BJ (cell line): ENCODE results near the gene PLEKHM1. TPM values are rescaled to one million over a fixed set of nuclear protein-coding genes. Genes with fewer than 3 reads are reported as not detected.

Experiments used
- CTCF ChIA-PET: fragments of 350-600 bp; formaldehyde crosslinking; extraction: SDS; loops from one replicate; lab custom pipeline; 2021; ENCODE audit warnings: antibody characterized with exemption, inconsistent platforms; lab: Yijun Ruan, JAX
- POLR2A ChIA-PET: fragments of 300-600 bp; sonication (Branson Sonifier 250); formaldehyde crosslinking; extraction: SDS; loops from one replicate; lab custom pipeline; 2021; ENCODE audit warnings: antibody characterized with exemption; lab: Charles Lee
- DNase-seq: peaks from one replicate; pipeline ENCODE4 v3.0.0-alpha.2; 2011; ENCODE audit warnings: low read depth
- H3K27me3 ChIP-seq: 2 replicates; pipeline ENCODE4 v1.6.0; 2011; ENCODE audit warnings: low read length; ENCODE audit not compliant: control insufficient read depth, insufficient read depth
- H3K36me3 ChIP-seq: 2 replicates; pipeline ENCODE4 v1.5.1; 2011; ENCODE audit warnings: low read length; ENCODE audit not compliant: control insufficient read depth, insufficient read depth
- H3K4me3 ChIP-seq: 2 replicates; pipeline ENCODE4 v1.5.1; 2011; ENCODE audit warnings: low read depth, mild to moderate bottlenecking, control low read depth, low read length
- polyA plus RNA-seq: library from polyadenylated mRNA; depleted of rRNA; stranded (reverse); fragments of >200 nt; gene quantifications from 2 replicates; pipeline ENCODE4 v1.2.3, GENCODE V29; 2011; rRNA removed
- small RNA-seq: library from RNA; depleted of rRNA; stranded (forward); fragments of <200 nt; gene quantifications from one replicate; pipeline ENCODE3, GENCODE V24; 2012; ENCODE audit warnings: low replicate concordance, low read depth; ENCODE audit not compliant: insufficient read length
- TF ChIP-seq, protein P1 (sequence below): IDR thresholded peaks from 2 replicates; pipeline ENCODE4 v1.5.1; 2011; ENCODE audit warnings: low read depth, mild to moderate bottlenecking, control low read depth, inconsistent platforms, low read length, moderate library complexity; ENCODE audit not compliant: insufficient read depth

PLEKHM1 gene
- polyA plus RNA-seq, 1 experiment, result 28.7 TPM

DNA sequence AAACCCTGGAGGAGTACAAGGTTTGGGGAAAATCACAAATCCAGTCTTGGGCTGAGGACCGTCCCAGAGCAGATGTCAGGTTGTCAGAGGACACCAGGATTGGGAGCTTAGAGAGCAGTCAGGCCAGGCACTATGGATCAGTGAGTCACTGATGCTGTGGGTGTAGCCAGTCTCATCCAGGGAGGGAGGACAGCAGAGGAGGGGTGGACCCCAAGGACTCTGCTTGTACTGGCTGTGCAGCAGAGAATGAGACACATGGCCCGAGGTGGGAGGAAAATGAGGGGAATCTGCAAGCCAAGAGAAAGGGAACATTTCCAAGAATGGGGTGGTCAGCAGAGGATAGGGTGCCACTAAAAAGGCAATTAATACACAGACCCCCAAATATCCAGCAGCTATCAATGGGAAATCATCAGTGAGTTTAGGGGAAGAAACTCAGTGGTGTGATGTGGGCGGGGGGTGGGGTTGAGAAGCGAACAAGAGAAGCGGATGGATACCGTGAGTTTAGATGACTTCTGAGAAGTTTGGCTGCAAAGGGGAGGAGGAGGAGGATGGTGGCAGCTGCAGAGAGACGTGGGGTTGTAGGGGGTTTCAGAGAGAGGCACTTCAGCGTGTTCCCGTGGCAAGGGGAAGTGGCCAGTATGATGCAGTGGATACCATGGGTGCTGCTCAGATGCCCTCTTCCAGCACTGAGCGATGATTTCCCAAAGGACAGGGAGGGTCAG, 101.8 kb downstream of the PLEKHM1 start:
- H3K27me3 ChIP-seq, result peaks cover 1% of the 10 kb centered on the region
- no peaks in the 10 kb centered on the region for H3K36me3 ChIP-seq
- CTCF ChIA-PET, result interaction anchor here (0.7 to 7.4 kb wide), 10 partner anchors 37 to 254 kb away, joined by 3 to 85 read pairs (median 4); partner anchors contain the start of genes ACBD4 and FMNL1
- TF ChIP-seq, protein P1, sequence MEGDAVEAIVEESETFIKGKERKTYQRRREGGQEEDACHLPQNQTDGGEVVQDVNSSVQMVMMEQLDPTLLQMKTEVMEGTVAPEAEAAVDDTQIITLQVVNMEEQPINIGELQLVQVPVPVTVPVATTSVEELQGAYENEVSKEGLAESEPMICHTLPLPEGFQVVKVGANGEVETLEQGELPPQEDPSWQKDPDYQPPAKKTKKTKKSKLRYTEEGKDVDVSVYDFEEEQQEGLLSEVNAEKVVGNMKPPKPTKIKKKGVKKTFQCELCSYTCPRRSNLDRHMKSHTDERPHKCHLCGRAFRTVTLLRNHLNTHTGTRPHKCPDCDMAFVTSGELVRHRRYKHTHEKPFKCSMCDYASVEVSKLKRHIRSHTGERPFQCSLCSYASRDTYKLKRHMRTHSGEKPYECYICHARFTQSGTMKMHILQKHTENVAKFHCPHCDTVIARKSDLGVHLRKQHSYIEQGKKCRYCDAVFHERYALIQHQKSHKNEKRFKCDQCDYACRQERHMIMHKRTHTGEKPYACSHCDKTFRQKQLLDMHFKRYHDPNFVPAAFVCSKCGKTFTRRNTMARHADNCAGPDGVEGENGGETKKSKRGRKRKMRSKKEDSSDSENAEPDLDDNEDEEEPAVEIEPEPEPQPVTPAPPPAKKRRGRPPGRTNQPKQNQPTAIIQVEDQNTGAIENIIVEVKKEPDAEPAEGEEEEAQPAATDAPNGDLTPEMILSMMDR, result no peak
- H3K4me3 ChIP-seq, result no peak overlapping the region
- POLR2A ChIA-PET, result no interaction called here
- no peak for DNase-seq

DNA sequence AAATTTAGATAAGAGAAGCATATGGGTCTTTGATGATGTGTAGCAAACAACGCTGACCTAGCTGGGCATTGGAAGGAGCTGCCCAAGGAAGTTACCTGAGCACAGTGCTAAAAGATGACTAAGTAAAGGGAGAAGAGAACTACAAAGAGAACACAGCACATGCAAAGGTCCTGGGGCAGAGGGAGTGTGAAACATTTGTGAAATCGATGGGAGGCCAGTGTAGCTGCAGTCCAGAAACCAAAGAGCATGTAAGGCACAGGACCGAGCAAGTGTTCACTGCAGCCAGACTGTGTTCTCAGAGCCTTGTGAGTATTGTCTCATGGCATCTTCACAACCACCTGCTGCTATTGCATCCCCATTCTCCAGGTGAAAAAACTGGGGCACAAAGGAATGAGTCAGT, 102.8 kb downstream of the PLEKHM1 start:
- H3K36me3 ChIP-seq, result no peaks in the 10 kb centered on the region
- no peak for DNase-seq
- no peak overlapping the region for H3K4me3 ChIP-seq
- H3K27me3 ChIP-seq, result peaks cover 1% of the 10 kb centered on the region
- TF ChIP-seq, protein P1, result no peak
- ChIA-PET POLR2A (no interaction called here), CTCF (interaction anchor here (1.8 to 7.4 kb wide), 5 partner anchors 111 to 253 kb away, joined by 9 to 85 read pairs (median 25); partner anchors contain the start of genes ACBD4 and FMNL1)

DNA sequence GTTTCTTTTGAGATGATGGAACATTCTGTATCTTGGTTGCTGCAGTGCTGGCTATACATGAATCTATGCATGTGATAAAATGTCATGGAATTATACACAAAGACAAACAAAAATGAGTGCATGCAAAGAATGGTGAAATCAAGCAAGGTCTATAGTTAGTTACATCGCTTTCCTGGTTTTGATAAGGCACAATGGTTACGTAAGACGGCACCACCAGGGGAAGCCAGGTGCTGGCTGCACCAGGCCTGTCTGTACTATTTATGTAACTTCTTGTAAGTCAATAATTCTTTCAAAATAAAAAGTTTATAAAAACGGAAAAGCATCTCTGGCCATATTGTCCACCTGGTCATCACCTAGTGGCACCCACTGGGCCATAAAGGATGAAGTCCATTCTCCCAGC, 104.3 kb downstream of the PLEKHM1 start:
- TF ChIP-seq, protein P1, result no peak
- CTCF ChIA-PET, result interaction anchor here (0.6 to 7.4 kb wide), 32 partner anchors 8 to 1070 kb away, joined by 3 to 85 read pairs (median 6); partner anchors contain the start of genes FMNL1 and MAP3K14
- POLR2A ChIA-PET, result no interaction called here
- Histone ChIP-seq H3K36me3 (no peaks in the 10 kb centered on the region), H3K27me3 (no peaks in the 10 kb centered on the region; the same call in 1 of the 2 replicates), H3K4me3 (no peak overlapping the region)
- no peak for DNase-seq

Small RNAs within 50 kb of the gene (small RNA-seq; reads per million reads assigned to genes)
- gene RF00017, result not detected

Other genes with a start within 250 kb of the PLEKHM1 start
- gene SPATA32, start 228.6 kb downstream of the PLEKHM1 start, polyA plus RNA-seq, result not detected in 2 replicates
- gene MAP3K14, start 173.7 kb downstream of the PLEKHM1 start, polyA plus RNA-seq, result 4.5 and 6.5 TPM in 2 replicates
- 1.4 and 2.3 TPM in 2 replicates for gene ARHGAP27, start 57.9 kb downstream of the PLEKHM1 start, polyA plus RNA-seq